HepG2 (cell line): ENCODE data around the gene RHD.
"Not testable (repeated sequence)": the region's sequence is repeated elsewhere in the genome, so short reads cannot be mapped to it uniquely, and the experiment has no call there.

ENCODE experiments used
- GABPB1 ChIP-seq: IDR thresholded peaks from 2 replicates; pipeline ENCODE4 v1.6.1; 2016; ENCODE audit warnings: mild to moderate bottlenecking, missing genetic modification reagents, moderate library complexity, missing compliant biosample characterization
- TBP ChIP-seq: sonication (generic); formaldehyde crosslinking; IDR thresholded peaks from 2 replicates; pipeline ENCODE4 v1.5.0; 2020; ENCODE audit warnings: missing genetic modification reagents
- ZNF484 ChIP-seq: sonication (generic); formaldehyde crosslinking; IDR thresholded peaks from 2 replicates; pipeline ENCODE4 v1.5.1; 2020; ENCODE audit warnings: mild to moderate bottlenecking, low read depth, missing genetic modification reagents, borderline replicate concordance
- TF ChIP-seq, protein P1 (sequence below): sonication (generic); formaldehyde crosslinking; IDR thresholded peaks from 2 replicates; pipeline ENCODE4 v1.5.0; 2020; ENCODE audit warnings: mild to moderate bottlenecking, missing genetic modification reagents, moderate library complexity
- TF ChIP-seq, protein P2 (sequence below): sonication (generic); formaldehyde crosslinking; IDR thresholded peaks from 2 replicates; pipeline ENCODE4 v1.4.0; 2020; ENCODE audit warnings: low read depth, mild to moderate bottlenecking, missing genetic modification reagents
- TF ChIP-seq, protein P3 (sequence below): sonication (generic); formaldehyde crosslinking; IDR thresholded peaks from 2 replicates; pipeline ENCODE4 v1.9.0; 2022; ENCODE audit warnings: low read depth, missing genetic modification reagents

DNA sequence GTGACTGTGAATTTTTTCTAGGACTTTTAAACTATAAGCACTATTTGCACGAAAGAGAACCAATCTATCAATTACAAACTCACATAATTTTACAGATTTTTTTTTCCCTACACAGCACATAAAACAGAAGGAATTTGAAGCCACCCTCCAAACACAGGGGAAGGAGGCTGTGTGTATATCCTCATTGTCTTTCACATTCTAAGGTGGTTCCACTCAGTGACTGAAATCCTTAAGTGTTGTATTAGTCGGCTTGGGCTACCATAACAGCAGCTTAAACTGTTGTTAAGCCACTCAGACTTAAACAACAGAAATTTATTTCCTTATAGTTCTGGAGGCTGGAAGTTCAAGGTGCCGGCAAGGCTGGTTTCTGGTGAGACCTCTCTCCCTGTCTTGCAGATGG, 12.0 kb upstream of the RHD start:
- not testable (repeated sequence) for TF ChIP-seq GABPB1; TBP (CRISPR knock-in tag); ZNF484 (CRISPR knock-in tag)
- TF ChIP-seq, protein P1, sequence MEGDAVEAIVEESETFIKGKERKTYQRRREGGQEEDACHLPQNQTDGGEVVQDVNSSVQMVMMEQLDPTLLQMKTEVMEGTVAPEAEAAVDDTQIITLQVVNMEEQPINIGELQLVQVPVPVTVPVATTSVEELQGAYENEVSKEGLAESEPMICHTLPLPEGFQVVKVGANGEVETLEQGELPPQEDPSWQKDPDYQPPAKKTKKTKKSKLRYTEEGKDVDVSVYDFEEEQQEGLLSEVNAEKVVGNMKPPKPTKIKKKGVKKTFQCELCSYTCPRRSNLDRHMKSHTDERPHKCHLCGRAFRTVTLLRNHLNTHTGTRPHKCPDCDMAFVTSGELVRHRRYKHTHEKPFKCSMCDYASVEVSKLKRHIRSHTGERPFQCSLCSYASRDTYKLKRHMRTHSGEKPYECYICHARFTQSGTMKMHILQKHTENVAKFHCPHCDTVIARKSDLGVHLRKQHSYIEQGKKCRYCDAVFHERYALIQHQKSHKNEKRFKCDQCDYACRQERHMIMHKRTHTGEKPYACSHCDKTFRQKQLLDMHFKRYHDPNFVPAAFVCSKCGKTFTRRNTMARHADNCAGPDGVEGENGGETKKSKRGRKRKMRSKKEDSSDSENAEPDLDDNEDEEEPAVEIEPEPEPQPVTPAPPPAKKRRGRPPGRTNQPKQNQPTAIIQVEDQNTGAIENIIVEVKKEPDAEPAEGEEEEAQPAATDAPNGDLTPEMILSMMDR, result not testable (repeated sequence)
- TF ChIP-seq, protein P2, sequence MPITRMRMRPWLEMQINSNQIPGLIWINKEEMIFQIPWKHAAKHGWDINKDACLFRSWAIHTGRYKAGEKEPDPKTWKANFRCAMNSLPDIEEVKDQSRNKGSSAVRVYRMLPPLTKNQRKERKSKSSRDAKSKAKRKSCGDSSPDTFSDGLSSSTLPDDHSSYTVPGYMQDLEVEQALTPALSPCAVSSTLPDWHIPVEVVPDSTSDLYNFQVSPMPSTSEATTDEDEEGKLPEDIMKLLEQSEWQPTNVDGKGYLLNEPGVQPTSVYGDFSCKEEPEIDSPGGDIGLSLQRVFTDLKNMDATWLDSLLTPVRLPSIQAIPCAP (CRISPR knock-in tag), result not testable (repeated sequence)
- TF ChIP-seq, protein P3, sequence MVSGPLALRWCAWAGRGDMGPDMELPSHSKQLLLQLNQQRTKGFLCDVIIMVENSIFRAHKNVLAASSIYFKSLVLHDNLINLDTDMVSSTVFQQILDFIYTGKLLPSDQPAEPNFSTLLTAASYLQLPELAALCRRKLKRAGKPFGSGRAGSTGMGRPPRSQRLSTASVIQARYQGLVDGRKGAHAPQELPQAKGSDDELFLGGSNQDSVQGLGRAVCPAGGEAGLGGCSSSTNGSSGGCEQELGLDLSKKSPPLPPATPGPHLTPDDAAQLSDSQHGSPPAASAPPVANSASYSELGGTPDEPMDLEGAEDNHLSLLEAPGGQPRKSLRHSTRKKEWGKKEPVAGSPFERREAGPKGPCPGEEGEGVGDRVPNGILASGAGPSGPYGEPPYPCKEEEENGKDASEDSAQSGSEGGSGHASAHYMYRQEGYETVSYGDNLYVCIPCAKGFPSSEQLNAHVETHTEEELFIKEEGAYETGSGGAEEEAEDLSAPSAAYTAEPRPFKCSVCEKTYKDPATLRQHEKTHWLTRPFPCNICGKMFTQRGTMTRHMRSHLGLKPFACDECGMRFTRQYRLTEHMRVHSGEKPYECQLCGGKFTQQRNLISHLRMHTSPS (CRISPR knock-in tag), result not testable (repeated sequence)
